NCI-H2227 treated with DMSO at 0.1 percent for 48 hours (cell line): ENCODE results near the gene PCTP.

Experiments
- DNase-seq: peaks from one replicate; lab custom pipeline; 2025; lab: John Stamatoyannopoulos, UW

Gene PCTP

GRCh38 chr17:55794725-55795482 lies 44.1 kb downstream of the PCTP start:
- no peak for DNase-seq

DNA sequence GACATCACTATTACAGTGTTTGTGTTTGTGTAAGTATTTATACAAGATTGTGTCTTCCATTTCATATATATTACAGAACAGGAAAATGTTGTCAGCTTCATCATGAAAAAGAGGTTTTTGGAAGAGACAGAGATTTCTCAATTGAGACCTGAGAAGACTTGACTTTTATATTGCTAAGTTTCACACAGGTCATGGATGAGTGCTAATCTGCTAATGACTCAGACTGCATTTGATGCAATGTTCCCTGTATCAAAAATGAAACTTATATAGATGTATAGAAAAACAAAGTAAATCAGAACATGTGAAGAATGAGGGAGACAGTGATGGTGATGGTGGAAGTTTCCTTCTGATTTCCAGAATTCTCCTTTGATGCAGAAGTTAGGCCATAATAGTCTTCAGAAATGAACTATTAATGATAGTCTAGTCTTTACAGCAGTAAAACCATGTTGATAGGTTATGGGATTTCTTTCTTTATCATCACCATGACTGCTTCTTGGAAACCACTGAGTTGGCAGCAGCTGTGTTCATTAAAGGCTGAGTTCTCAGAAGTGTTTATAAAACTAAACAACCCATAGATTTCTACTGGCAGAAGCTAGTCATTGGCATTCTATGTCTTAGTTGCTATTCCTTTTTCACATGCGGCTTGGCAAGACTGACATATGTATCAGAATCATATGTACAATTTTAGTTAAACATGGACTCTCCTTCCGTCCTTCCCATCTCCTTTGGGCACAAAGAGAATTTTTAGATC lies 56.1 kb downstream of the PCTP start:
- DNase-seq, result no peak

DNA sequence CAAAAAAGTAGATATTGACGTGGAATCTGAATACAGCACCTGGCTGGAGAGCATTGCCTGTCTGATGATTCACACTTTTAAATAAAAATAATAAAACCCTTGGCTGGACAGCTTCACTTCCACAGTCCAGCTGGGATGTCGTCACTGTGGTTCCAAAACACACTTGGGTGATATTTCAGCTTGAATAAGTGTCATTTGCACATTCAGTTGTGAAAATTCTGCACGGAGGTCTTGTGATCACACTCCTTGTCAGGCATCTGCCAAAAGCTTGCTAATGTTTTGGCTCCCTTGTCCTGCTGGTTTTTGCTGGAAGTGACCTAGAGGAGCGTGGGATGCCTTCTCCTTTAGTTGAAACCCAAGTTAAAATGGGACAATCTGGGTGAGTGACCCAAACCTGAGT lies 60.7 kb downstream of the PCTP start:
- no peak for DNase-seq

GRCh38 chr17:55812323-55812722 lies 61.5 kb downstream of the PCTP start:
- no peak for DNase-seq

DNA sequence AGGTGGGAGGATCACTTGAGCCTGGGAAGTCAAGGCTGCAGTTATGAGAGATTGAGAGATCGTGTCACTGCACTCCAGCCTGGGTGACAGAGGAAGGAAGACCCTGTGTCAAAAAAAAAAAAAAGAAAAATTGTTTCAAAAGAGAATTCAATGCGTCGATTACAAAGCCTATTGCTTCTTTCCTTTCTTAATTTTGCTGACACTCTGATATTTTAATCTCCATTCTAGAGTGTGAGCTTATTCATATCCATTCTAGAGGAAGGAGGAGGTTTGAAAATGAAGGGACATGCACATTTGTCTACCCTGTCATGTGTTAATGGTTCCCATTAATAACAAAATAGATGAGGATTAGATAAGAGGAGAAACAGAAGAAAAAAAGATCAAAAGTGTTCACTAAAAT lies 63.1 kb downstream of the PCTP start:
- DNase-seq, result no peak

DNA sequence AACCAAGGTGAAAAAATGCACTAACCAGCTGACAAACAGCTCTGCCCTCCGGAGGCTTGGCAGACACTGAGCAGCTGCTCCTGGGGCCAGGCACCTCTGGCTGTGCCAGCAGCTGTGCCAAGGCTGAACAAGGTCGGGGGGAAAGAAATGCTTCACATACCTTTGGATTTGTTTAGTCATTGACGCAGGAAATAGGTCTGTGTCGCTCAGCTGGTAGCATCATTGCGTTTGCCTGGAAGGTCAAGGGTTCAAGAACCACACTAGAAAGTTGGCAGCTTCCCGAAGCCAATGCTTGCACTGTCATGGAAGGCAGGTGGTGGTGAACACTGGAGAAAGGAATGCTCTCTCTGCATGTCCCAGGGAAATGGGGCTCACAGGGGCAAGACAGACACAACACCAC lies 63.5 kb downstream of the PCTP start:
- no peak for DNase-seq

DNA sequence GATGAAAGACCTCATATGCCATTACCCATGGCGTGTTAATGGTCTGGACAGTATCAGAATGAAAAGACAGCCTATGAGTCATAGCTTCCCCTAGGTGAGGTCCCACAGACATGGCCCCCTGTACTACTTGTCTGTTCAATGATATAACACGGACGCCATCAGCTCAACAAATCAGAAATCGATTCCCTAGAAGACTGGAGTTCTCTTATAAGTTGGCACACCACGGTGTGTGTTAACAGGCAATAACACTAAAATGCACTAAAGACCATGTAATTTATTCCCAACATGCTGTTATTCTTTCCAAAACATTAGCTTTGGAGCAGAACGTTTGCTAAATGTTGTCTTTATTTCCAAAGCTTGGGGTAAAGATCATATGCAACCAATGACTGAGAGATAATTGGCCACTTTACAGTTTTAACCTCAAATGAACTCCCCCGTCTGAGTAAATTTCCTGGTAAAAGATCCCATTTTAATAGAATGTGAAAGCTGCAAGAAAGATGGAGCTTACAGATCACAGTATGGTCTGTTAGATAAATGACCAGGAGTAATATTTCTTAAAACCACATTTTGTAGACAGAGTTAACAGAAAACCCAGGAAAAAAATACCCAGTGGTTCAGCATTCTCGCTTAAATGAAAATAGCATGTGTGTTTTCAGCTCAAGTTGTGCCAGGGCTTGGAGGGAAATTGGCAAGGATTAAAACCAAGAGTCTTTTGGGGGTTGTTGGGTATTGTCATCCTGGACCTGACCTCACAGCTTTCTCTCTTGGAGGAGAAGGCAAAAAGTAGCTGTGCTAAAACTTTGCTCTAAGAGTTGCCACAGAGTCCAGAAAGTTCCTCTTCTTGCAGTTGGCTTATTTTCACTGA lies 65.9 kb downstream of the PCTP start:
- DNase-seq, result peak; percentile 71

DNA sequence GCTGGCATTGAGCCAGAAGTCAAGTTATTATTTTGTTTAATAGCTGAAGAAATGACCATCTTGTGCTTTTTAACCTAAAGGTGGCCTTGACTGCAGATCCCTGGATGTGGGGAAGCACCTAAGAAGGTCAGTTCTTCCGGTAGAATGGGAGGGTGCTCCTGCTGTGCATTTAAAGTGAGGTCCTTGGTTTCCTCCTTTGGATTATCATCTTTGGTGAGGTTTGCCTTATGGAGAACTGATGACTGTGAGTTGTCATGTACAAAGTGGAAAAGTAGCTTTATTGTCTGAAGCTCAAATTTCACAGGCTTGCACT lies 66.5 kb downstream of the PCTP start:
- no peak for DNase-seq

- DNase-seq, result no peak
Measured at GRCh38 chr17:55818026-55818425, 67.2 kb downstream of the PCTP start.

GRCh38 chr17:55818451-55819375 lies 67.9 kb downstream of the PCTP start:
- no peak for DNase-seq

- DNase-seq, result no peak
Measured at GRCh38 chr17:55820675-55821074, 69.8 kb downstream of the PCTP start.

GRCh38 chr17:55822028-55822427 lies 71.2 kb downstream of the PCTP start:
- no peak for DNase-seq

GRCh38 chr17:55825213-55825612 lies 74.4 kb downstream of the PCTP start:
- no peak for DNase-seq
